ENCODE results near the gene BABAM1. TPM values are rescaled to one million over a fixed set of nuclear protein-coding genes. Genes with fewer than 3 reads are reported as not detected.

Gene BABAM1
- total RNA-seq, 1 donor = 101 TPM

- no peak for TF ChIP-seq CTCF (IDR thresholded peaks at IDR 0.05; ENCODE audit: insufficient read depth, low read depth, low read length)
- no peak overlapping the region for H3K4me3 ChIP-seq (ENCODE audit: low read depth, low read length)
- DNase-seq (ENCODE audit: low read depth) = no peak
Observed at GRCh38 chr19:17249887-17250548, 17.2 kb upstream of the BABAM1 start.

GRCh38 chr19:17254636-17255035 lies 12.6 kb upstream of the BABAM1 start:
- no peak for DNase-seq (ENCODE audit: low read depth)
- TF ChIP-seq CTCF (IDR thresholded peaks at IDR 0.05; ENCODE audit: insufficient read depth, low read depth, low read length) = no peak
- H3K4me3 ChIP-seq (ENCODE audit: low read depth, low read length) = no peak overlapping the region

- no peak for DNase-seq (ENCODE audit: low read depth)
- no peak for TF ChIP-seq CTCF (IDR thresholded peaks at IDR 0.05; ENCODE audit: insufficient read depth, low read depth, low read length)
- no peak overlapping the region for H3K4me3 ChIP-seq (ENCODE audit: low read depth, low read length)
Observed at GRCh38 chr19:17255150-17255621, 12.1 kb upstream of the BABAM1 start.

GRCh38 chr19:17256130-17256529 lies 11.1 kb upstream of the BABAM1 start:
- no peak for DNase-seq (ENCODE audit: low read depth)
- no peak for TF ChIP-seq CTCF (IDR thresholded peaks at IDR 0.05; ENCODE audit: insufficient read depth, low read depth, low read length)
- H3K4me3 ChIP-seq (ENCODE audit: low read depth, low read length) = no peak overlapping the region

- DNase-seq (ENCODE audit: low read depth) = no peak
- TF ChIP-seq CTCF (IDR thresholded peaks at IDR 0.05; ENCODE audit: insufficient read depth, low read depth, low read length) = no peak
- no peak overlapping the region for H3K4me3 ChIP-seq (ENCODE audit: low read depth, low read length)
Observed at GRCh38 chr19:17259118-17259780, 8.0 kb upstream of the BABAM1 start.

- no peak for DNase-seq (ENCODE audit: low read depth)
- H3K4me3 ChIP-seq (ENCODE audit: low read depth, low read length) = no peak overlapping the region
- no peak for TF ChIP-seq CTCF (IDR thresholded peaks at IDR 0.05; ENCODE audit: insufficient read depth, low read depth, low read length)
Observed at GRCh38 chr19:17259934-17260333, 7.3 kb upstream of the BABAM1 start.

Data from fibroblast of villous mesenchyme (primary cell).